GM18873 (cell line): Measurements from ENCODE around the gene GRID2IP.
"Not testable (repeated sequence)": the region's sequence is repeated elsewhere in the genome, so short reads cannot be mapped to it uniquely, and the experiment has no call there.

Experiments
- ATAC-seq: cut with Tn5 transposase; IDR thresholded peaks from one replicate; pipeline ENCODE4 v1.9.1; 2021; ENCODE audit warnings: mild to moderate bottlenecking, moderate library complexity, moderate number of reproducible peaks; ENCODE audit not compliant: unreplicated experiment, low FRiP score

GRID2IP gene

GRCh38 chr7:6458676-6459075, 92.6 kb downstream of the GRID2IP start:
- ATAC-seq: not testable (repeated sequence)

GRCh38 chr7:6453734-6454133, 97.5 kb downstream of the GRID2IP start:
- ATAC-seq: no peak

- ATAC-seq: no peak
These were observed 100.0 kb downstream of the GRID2IP start for GRCh38 chr7:6451224-6451705.

DNA sequence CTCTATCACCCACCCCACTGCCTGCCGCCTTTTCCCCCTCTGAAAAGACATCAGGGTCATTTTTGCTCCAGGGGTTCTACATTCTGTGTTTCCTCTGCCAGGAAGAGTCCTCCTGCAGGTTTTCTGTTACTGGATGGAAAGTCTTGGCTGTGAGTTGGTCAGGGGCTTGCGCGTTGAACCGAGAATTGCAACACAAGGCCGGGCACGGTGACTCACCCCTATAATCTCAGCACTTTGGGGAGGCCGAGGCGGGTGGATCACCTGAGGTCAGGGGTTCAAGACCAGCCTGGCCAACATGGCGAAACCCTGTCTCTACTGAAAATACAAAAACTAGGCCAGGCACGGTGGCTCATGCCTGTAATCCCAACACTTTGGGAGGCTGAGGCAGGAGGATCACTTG, 100.7 kb downstream of the GRID2IP start:
- ATAC-seq: not testable (repeated sequence)

DNA sequence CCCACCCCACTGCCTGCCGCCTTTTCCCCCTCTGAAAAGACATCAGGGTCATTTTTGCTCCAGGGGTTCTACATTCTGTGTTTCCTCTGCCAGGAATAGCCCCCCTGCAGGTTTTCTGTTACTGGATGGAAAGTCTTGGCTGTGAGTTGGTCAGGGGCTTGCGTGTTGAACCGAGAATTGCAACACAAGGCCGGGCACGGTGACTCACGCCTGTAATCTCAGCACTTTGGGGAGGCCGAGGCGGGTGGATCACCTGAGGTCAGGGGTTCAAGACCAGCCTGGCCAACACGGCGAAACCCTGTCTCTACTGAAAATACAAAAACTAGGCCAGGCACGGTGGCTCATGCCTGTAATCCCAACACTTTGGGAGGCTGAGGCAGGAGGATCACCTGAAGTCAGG, 101.4 kb downstream of the GRID2IP start:
- ATAC-seq: not testable (repeated sequence)

- no peak for ATAC-seq
These were observed 102.2 kb downstream of the GRID2IP start for GRCh38 chr7:6448943-6449543.

GRCh38 chr7:6447581-6448199, 103.6 kb downstream of the GRID2IP start, which contains the start of gene DAGLB:
TSS of gene DAGLB (minus strand) at chr7:6447954. CDS start at chr7:6447842, 112 bp downstream.
- ATAC-seq: peak; percentile 74
